Measurements from ENCODE around the gene TMEM100. TPM values are rescaled to one million over a fixed set of nuclear protein-coding genes. Genes with fewer than 3 reads are reported as not detected.

The TMEM100 gene
- total RNA-seq, 4 donors from 2014 or later, result 2.5 to 12.9 (median 6.4) TPM

DNA sequence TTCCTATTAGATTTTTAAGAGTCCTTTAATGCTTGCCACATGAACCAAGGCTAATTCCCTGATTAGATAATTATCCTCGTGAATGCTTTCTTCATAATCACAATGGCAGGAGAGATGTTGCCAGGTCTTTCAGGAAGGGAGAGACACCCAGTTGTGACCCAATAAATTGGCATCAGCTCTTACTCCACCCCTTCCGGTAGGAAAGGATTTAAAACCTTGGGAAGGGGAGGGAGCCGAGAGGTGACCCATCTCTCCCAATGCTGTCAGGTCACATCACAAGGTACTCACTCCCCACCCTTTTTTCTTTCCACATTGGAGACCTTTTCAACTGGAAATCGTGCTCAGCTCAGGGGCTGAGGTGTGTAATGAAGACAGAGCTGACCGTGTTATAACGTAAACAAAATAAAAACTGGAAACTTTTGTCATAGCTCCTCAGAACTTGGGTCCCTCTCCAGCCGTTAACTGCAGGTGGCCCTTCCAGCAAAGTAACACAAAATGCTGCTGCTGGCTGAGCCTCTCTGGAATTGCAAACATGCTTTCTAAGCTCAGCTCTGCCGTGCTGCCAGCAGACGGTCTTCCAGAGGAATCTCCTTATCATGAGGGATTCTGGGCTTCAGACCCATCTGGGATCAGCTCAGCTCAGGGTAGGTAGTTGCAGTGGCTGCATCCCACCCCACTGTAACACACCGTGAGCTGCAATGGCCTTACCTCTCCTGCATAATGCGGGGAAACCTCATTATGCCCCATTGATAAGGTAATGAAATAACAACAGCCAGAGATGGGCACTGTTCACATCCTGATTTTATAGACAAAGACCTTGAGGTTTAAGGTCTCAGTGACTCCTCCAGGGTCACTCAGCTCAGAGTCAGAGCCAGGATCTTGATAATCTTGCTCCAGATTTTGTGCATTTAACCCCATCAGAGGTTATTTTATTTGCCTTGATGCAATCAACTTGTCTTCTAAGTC is 15.6 kb downstream of the TMEM100 start:
- Histone ChIP-seq H3K4me3 (replicated peaks in 1 of 3) (no peak overlapping the region), H3K4me1 (peaks cover 13 to 18% of the 10 kb centered on the region in 2 donors), H3K9me3 (no peaks in the 10 kb centered on the region), H3K27ac (no peak overlapping the region), H3K27me3 (no peaks in the 10 kb centered on the region), H3K36me3 (no peaks in the 10 kb centered on the region)
- intact Hi-C loops (cut with DNase I), result no loop called here
- DNase-seq, result no peak
- no peak for TF ChIP-seq POLR2A (IDR thresholded peaks at IDR 0.05)
- TF ChIP-seq, protein P1, sequence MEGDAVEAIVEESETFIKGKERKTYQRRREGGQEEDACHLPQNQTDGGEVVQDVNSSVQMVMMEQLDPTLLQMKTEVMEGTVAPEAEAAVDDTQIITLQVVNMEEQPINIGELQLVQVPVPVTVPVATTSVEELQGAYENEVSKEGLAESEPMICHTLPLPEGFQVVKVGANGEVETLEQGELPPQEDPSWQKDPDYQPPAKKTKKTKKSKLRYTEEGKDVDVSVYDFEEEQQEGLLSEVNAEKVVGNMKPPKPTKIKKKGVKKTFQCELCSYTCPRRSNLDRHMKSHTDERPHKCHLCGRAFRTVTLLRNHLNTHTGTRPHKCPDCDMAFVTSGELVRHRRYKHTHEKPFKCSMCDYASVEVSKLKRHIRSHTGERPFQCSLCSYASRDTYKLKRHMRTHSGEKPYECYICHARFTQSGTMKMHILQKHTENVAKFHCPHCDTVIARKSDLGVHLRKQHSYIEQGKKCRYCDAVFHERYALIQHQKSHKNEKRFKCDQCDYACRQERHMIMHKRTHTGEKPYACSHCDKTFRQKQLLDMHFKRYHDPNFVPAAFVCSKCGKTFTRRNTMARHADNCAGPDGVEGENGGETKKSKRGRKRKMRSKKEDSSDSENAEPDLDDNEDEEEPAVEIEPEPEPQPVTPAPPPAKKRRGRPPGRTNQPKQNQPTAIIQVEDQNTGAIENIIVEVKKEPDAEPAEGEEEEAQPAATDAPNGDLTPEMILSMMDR (IDR thresholded peaks at IDR 0.05), result no peak
- WGBS, 2 donors, result 70 to 79% methylated on average over 11 of the region's 11 CpGs

DNA sequence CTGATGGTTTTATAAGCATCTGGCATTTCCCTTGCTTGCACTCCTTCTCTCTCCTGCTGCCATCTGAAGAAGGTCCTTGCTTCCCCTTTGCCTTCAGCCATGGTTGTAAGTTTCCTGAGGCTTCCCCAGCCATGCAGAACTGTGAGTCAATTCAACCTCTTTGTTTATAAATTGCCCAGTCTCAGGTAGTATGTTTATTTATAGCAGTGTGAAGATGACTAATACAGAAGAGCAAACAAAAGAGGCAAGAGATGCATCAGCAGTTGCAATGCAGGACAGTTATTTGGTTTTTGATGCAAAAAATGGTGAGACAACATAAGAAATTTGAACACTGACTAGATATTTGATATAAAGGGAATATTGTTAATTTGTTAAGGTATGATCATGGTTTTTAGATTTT is 16.8 kb downstream of the TMEM100 start:
- no peak overlapping the region for H3K27ac ChIP-seq
- H3K4me1 ChIP-seq, result peaks cover 8 to 12% of the 10 kb centered on the region in 2 donors
- TF ChIP-seq, protein P1 (IDR thresholded peaks at IDR 0.05), result no peak
- no peak for TF ChIP-seq POLR2A (IDR thresholded peaks at IDR 0.05)
- H3K27me3 ChIP-seq, result no peaks in the 10 kb centered on the region
- no peaks in the 10 kb centered on the region for H3K9me3 ChIP-seq
- intact Hi-C loops (cut with DNase I), result no loop called here
- H3K4me3 ChIP-seq (replicated peaks in 1 of 3), result no peak overlapping the region
- no peak for DNase-seq
- no peaks in the 10 kb centered on the region for H3K36me3 ChIP-seq

DNA sequence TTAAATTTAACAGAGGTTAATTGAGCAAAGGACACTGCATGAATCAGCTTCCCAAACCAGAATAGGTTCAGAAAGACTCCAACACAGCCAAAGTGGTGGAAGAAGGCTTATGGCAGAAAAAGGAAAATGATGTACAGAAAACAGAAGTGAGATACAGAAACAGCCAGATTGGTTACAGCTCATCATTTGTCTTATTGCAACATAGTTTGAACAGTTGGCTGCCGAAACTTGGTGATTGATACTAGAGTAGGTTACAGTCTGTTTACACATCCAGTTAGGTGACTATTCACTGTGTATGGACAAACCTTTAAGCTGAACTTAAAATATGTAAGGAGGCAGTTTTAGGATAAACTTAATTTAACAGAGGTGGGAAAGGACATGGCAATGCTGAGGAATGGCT is 18.3 kb downstream of the TMEM100 start:
- Histone ChIP-seq H3K27me3 (no peaks in the 10 kb centered on the region), H3K27ac (no peak overlapping the region), H3K9me3 (no peaks in the 10 kb centered on the region), H3K4me1 (peaks cover 5 to 15% of the 10 kb centered on the region in 2 donors), H3K36me3 (no peaks in the 10 kb centered on the region), H3K4me3 (replicated peaks in 1 of 3) (no peak overlapping the region)
- TF ChIP-seq POLR2A (IDR thresholded peaks at IDR 0.05), result no peak
- TF ChIP-seq, protein P1 (IDR thresholded peaks at IDR 0.05), result no peak
- intact Hi-C loops (cut with DNase I), result no loop called here
- 86 to 92% methylated on average over 1 of the region's 1 CpG for WGBS, 2 donors
- DNase-seq, result no peak

DNA sequence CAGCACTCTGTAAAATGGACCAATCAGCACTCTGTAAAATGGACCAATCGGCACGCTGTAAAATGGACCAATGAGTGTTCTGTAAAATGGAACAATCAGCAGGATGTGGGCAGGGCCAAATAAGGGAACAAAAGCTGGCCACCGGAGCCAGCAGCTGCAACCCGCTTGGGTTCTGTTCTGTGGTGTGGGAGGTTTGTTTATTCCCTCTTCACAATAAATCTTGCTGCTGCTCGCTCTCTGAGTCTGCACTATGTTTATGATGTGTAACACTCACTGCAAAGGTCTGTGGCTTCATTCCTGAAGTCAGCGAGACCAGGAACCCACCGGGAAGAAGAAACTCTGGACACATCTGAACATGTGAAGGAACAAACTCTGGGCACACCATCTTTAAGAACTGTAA is 20.5 kb downstream of the TMEM100 start:
- WGBS, 2 donors, result 91 to 92% methylated on average over 7 of the region's 7 CpGs
- intact Hi-C loops (cut with DNase I), result no loop called here
- H3K9me3 ChIP-seq, result no peaks in the 10 kb centered on the region
- no peak overlapping the region for H3K27ac ChIP-seq
- H3K4me1 ChIP-seq, result peaks cover 13 to 25% of the 10 kb centered on the region in 2 donors
- no peaks in the 10 kb centered on the region for H3K27me3 ChIP-seq
- no peak for DNase-seq
- TF ChIP-seq POLR2A (IDR thresholded peaks at IDR 0.05), result no peak
- TF ChIP-seq, protein P1 (IDR thresholded peaks at IDR 0.05), result no peak
- H3K36me3 ChIP-seq, result no peaks in the 10 kb centered on the region
- H3K4me3 ChIP-seq (replicated peaks in 1 of 3), result no peak overlapping the region

DNA sequence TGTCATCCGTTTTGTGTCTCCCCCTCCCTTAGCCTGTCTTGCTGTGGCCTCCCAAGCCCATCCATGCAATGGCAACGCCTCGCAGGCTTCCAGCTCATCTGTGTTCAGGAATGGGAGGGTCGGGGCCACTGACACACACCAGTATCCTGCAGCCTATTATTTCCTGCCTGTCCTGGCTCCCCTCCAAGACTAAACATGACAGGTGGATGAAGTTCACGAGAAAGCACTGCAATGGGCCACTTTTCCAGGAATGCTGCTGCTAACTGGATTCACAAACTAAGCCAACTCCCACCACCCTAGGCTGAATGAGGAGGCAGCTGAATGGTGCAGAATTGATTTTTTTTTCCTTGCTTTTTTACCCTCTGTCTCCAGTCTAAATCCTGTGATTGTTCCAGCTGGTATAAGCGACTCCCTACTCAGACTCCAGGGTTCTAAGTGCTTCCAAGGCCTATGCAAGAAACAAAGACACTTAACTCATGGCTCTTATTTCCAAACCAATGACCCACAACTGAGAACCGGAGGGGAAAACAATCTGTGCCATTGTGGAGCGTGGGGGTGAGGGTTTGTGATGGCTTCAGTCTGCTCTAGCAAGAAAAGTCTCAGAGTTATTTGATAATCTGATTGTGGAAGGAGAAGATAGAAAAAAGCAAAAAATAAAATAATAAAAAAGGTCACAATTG is 23.3 kb downstream of the TMEM100 start:
- Histone ChIP-seq H3K4me3 (replicated peaks in 1 of 3) (no peak overlapping the region), H3K36me3 (no peaks in the 10 kb centered on the region), H3K27ac (peak overlapping the region in 1 of 3 donors; percentile 29), H3K4me1 (peaks cover 13 to 22% of the 10 kb centered on the region in 2 donors), H3K9me3 (no peaks in the 10 kb centered on the region), H3K27me3 (no peaks in the 10 kb centered on the region)
- intact Hi-C loops (cut with DNase I), result no loop called here
- 20 to 22% methylated on average over 7 to 8 of the region's 8 CpGs for WGBS, 2 donors
- DNase-seq, result peak; percentile 55 to 66
- no peak for TF ChIP-seq POLR2A (IDR thresholded peaks at IDR 0.05)
